Coronary artery (tissue), 2 donors: ENCODE data around the gene REPS1.

ENCODE experiments used
- DNase-seq: peaks from one replicate; pipeline ENCODE4 v3.0.0-alpha.2; 2017; ENCODE audit warnings: low spot score
- H3K27ac ChIP-seq, 2 donors: fragments of 200-600 bp; sonication (generic); one replicate each; pipeline ENCODE4 v1.5.1; 2016 to 2019
- H3K4me3 ChIP-seq: fragments of 200-600 bp; sonication (generic); 2 replicates; pipeline ENCODE4 v1.5.1; 2016; ENCODE audit warnings: mild to moderate bottlenecking, moderate library complexity
- CTCF ChIP-seq: fragments of 200-600 bp; sonication (generic); IDR thresholded peaks from one replicate; pipeline ENCODE4 v1.5.1; 2019; ENCODE audit warnings: antibody characterized with exemption

The REPS1 gene

GRCh38 chr6:138931660-138932059 lies 56.4 kb downstream of the REPS1 start:
- no peak overlapping the region for H3K4me3 ChIP-seq
- no peak for TF ChIP-seq CTCF

DNA sequence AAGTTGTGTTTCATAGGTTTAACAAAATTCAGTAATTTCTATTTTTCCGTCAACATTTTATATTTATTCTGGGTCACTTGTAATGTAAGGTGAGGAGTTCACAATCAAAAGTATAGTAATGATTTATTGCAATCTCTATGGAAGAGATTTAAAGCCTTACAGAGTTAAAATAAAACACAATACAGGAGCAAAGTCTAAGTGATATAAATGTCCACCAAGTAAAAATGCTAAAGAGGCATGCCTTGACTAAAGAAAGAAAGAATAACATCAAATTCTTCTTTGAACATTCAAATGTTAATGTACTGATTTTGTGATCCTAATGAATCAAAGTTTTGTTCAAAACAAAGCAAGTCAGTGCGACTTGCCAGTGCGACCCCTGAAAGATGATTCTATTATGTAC lies 61.5 kb downstream of the REPS1 start:
- H3K27ac ChIP-seq = no peak overlapping the region
- no peak overlapping the region for H3K4me3 ChIP-seq
- TF ChIP-seq CTCF = no peak
- DNase-seq = no peak

More at GRCh38 chr6:138931660-138932059, 56.4 kb downstream of the REPS1 start:
- no peak for DNase-seq
- no peak overlapping the region for H3K27ac ChIP-seq

DNA sequence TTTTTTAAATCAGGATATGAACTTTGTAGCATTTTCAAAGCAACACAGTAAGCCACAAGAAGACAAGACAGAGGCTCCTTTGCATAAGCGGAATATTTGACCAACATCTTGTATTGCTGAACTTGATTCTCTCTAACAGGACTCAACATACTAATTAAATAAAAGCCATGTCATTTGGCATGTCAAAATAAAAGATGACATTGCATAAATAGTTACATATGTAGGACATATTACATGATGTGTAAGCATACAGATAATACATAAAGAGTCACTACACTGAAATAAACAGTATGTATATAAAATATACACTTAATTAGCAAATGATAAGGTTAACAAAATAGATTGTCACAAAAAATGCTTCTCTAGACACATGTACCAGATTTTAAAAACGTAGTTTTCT lies 62.2 kb downstream of the REPS1 start:
- no peak for DNase-seq
- no peak for TF ChIP-seq CTCF
- H3K27ac ChIP-seq = no peak overlapping the region
- H3K4me3 ChIP-seq = no peak overlapping the region

DNA sequence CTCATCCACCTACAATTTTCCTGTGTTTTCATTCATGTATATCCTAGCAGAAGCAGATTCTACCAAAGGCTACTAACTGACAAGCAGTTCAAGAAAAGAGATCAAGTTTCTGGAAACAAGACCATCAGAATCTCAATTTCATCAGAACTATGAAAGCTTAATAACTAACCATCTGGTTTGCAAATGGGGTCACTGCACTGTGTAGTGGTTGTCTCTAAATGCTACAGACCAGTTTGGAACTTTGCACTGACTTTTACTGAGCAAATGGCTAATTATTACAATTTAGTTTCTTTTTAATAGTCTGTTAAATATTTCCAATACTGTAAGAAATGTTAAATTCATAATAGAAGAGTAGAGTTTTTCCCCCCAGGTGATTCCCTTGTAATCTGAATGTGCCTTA lies 64.5 kb downstream of the REPS1 start:
- no peak overlapping the region for H3K4me3 ChIP-seq
- no peak for DNase-seq

GRCh38 chr6:138920906-138921305 lies 67.1 kb downstream of the REPS1 start:
- no peak overlapping the region for H3K27ac ChIP-seq
- no peak for TF ChIP-seq CTCF
- no peak for DNase-seq

More for the DNA sequence above, 64.5 kb downstream of the REPS1 start:
- no peak for TF ChIP-seq CTCF
- no peak overlapping the region for H3K27ac ChIP-seq

GRCh38 chr6:138914701-138915100 lies 73.4 kb downstream of the REPS1 start:
- no peak for TF ChIP-seq CTCF
- H3K4me3 ChIP-seq = no peak overlapping the region

More at GRCh38 chr6:138920906-138921305, 67.1 kb downstream of the REPS1 start:
- no peak overlapping the region for H3K4me3 ChIP-seq

GRCh38 chr6:138912308-138912707 lies 75.7 kb downstream of the REPS1 start:
- Histone ChIP-seq H3K4me3 (no peak overlapping the region), H3K27ac (no peak overlapping the region)
- DNase-seq = no peak
- no peak for TF ChIP-seq CTCF

More at GRCh38 chr6:138914701-138915100, 73.4 kb downstream of the REPS1 start:
- no peak for DNase-seq
- H3K27ac ChIP-seq = no peak overlapping the region
